Activated CD8-positive, alpha-beta T cell treated with anti-CD3 and anti-CD28 coated beads for 36 hours (primary cell): Measurements from ENCODE around the gene LEAP2. TPM values are rescaled to one million over a fixed set of nuclear protein-coding genes. Genes with fewer than 3 reads are reported as not detected.

Source experiments
- ATAC-seq: fragments of 200-7000 bp; cut with Tn5 transposase; one replicate; pipeline ENCODE4 v1.10.0; 2021; ENCODE audit warnings: mild to moderate bottlenecking, moderate library complexity
- CTCF ChIA-PET: fragments of 350-600 bp; sonication (Branson Sonifier 250); formaldehyde crosslinking; loops from one replicate; lab custom pipeline; 2021; ENCODE audit warnings: antibody characterized with exemption; lab: Charles Lee
- POLR2A ChIA-PET: fragments of 350-600 bp; sonication (Branson Sonifier 250); formaldehyde crosslinking; loops from one replicate; lab custom pipeline; 2021; ENCODE audit warnings: antibody characterized with exemption; lab: Charles Lee
- DNase-seq: peaks from one replicate; pipeline ENCODE4 v3.0.0-alpha.2; 2020
- H3K27ac Mint-ChIP-seq: one replicate; pipeline ENCODE4 v1.8.0; 2021; ENCODE audit warnings: mild to moderate bottlenecking, mixed read lengths
- H3K27me3 Mint-ChIP-seq: one replicate; pipeline ENCODE4 v1.8.0; 2021; ENCODE audit warnings: mixed read lengths
- H3K36me3 Mint-ChIP-seq: one replicate; pipeline ENCODE4 v1.8.0; 2021; ENCODE audit warnings: low read depth, mixed read lengths
- H3K4me1 Mint-ChIP-seq: one replicate; pipeline ENCODE4 v1.8.0; 2021; ENCODE audit warnings: low read depth, mixed read lengths
- H3K4me3 Mint-ChIP-seq: one replicate; pipeline ENCODE4 v1.8.0; 2021; ENCODE audit warnings: mild to moderate bottlenecking, moderate library complexity, mixed read lengths
- H3K9me3 Mint-ChIP-seq: one replicate; pipeline ENCODE4 v1.8.0; 2021; ENCODE audit warnings: mixed read lengths
- intact Hi-C: fragments of 100-400 bp; cut with micrococcal nuclease; formaldehyde crosslinking; loops from one replicate; pipeline ENCODE4 v1.10.0; 2022
- total RNA-seq, 2 experiments: library from RNA; stranded (reverse); gene quantifications; one replicate each; pipeline ENCODE4 v1.2.3, GENCODE V29; 2021
- TF ChIP-seq, protein P1 (sequence below): fragments of 200-600 bp; IDR thresholded peaks from one replicate; pipeline ENCODE4 v1.8.0; 2022; ENCODE audit warnings: antibody characterized with exemption, mild to moderate bottlenecking

LEAP2 gene
- total RNA-seq, 2 experiments from 2014 or later: 3.0 to 3.5 TPM

DNA sequence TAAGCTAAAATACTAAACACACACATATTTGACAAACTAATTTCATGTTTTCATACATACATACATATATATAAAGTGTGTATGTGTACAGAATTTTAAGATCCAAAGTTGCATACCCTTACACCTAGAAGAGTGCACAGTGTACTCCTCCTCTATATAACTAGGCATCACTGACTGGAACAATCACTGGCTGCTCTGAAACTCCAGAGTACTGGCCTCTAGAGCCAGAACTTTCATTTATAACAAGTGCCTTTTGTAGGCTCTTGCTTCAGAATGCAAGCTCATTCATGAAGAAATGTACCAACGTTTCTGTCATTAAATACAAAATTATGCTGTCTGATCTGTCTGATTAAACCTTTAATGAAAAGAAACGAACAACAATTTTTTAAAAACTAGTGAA is 4.0 kb downstream of the LEAP2 start:
- ChIA-PET POLR2A (interaction anchor here (1.1 kb wide), 1 partner anchor 11 kb away, joined by 3 read pairs; no protein-coding TSS in a partner anchor), CTCF (interaction anchor here (0.7 to 1.3 kb wide), 4 partner anchors 9 to 374 kb away, joined by 3 to 5 read pairs (median 4); partner anchors contain the start of gene SHROOM1)
- H3K27me3 Mint-ChIP-seq: no peaks in the 10 kb centered on the region
- no peak overlapping the region for H3K27ac Mint-ChIP-seq
- DNase-seq (no peak), ATAC-seq (no peak)
- TF ChIP-seq, protein P1, sequence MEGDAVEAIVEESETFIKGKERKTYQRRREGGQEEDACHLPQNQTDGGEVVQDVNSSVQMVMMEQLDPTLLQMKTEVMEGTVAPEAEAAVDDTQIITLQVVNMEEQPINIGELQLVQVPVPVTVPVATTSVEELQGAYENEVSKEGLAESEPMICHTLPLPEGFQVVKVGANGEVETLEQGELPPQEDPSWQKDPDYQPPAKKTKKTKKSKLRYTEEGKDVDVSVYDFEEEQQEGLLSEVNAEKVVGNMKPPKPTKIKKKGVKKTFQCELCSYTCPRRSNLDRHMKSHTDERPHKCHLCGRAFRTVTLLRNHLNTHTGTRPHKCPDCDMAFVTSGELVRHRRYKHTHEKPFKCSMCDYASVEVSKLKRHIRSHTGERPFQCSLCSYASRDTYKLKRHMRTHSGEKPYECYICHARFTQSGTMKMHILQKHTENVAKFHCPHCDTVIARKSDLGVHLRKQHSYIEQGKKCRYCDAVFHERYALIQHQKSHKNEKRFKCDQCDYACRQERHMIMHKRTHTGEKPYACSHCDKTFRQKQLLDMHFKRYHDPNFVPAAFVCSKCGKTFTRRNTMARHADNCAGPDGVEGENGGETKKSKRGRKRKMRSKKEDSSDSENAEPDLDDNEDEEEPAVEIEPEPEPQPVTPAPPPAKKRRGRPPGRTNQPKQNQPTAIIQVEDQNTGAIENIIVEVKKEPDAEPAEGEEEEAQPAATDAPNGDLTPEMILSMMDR: no peak
- no peaks in the 10 kb centered on the region for H3K9me3 Mint-ChIP-seq
- peaks cover 4% of the 10 kb centered on the region for H3K36me3 Mint-ChIP-seq
- H3K4me3 Mint-ChIP-seq: no peak overlapping the region
- intact Hi-C loops: no loop called here
- H3K4me1 Mint-ChIP-seq: no peaks in the 10 kb centered on the region

DNA sequence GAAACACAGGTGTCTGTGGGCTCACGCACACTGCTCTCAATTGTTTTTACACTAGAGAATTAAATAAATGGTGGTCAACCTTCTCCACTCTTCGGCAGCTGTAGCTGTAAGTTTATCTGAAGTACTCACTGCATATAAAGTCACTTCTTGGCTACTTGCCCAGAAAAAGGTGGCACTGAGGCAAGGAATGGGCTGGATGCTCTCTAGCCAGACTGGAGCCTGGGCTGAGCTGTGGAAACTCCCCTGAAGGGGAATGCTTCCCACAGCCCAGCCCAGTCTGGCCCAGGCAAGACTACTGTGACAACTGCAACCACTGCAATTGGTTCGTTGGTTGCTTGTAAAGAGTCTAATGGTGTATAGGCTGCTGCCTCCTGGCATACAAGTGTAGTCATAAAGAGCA is 4.5 kb downstream of the LEAP2 start:
- intact Hi-C loops: no loop called here
- ATAC-seq: no peak
- no peaks in the 10 kb centered on the region for H3K9me3 Mint-ChIP-seq
- no peaks in the 10 kb centered on the region for H3K27me3 Mint-ChIP-seq
- no peak for DNase-seq
- ChIA-PET POLR2A (interaction anchor here (1.1 kb wide), 1 partner anchor 11 kb away, joined by 3 read pairs; no protein-coding TSS in a partner anchor), CTCF (interaction anchor here (0.7 to 1.3 kb wide), 4 partner anchors 9 to 374 kb away, joined by 3 to 5 read pairs (median 4); partner anchors contain the start of gene SHROOM1)
- no peak overlapping the region for H3K27ac Mint-ChIP-seq
- H3K4me3 Mint-ChIP-seq: no peak overlapping the region
- no peaks in the 10 kb centered on the region for H3K4me1 Mint-ChIP-seq
- H3K36me3 Mint-ChIP-seq: peaks cover 4% of the 10 kb centered on the region
- TF ChIP-seq, protein P1: no peak

DNA sequence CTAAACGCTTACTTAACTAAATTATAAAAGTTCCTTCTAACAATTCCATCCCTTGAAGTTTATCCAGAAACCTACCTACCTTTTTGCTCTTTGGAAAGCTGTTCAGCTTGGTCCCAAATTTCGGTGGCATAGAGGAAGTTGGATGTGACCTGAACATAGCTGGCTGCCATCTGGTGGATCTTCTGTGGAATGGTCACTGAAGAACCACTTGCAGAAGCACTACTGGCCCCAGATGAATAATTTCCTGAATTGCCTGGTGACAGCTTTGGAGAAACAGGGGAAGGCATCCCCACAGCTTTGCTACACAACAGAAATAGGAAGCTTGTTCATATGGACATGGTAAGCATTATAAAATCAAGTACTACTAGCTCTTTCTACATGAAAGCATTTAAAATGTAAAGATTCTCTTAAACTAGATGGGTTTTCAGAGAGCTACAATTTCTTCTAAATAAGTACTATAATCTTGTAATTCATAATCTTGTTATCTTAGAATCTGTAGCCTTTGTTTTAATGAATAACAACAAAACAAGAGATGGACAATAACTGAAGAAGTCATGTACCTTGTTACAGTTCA is 9.9 kb downstream of the LEAP2 start:
- Mint-ChIP-seq H3K27me3 (no peaks in the 10 kb centered on the region), H3K9me3 (no peaks in the 10 kb centered on the region), H3K4me1 (peaks cover 5% of the 10 kb centered on the region), H3K4me3 (no peak overlapping the region), H3K27ac (no peak overlapping the region), H3K36me3 (peaks cover 9% of the 10 kb centered on the region)
- ChIA-PET POLR2A (interaction anchor here (1.0 to 2.0 kb wide), 3 partner anchors 11 to 16 kb away, joined by 3 to 9 read pairs (median 3); no protein-coding TSS in a partner anchor), CTCF (interaction anchor here (0.7 to 2.6 kb wide), 25 partner anchors 8 to 457 kb away, joined by 3 to 23 read pairs (median 4); partner anchors contain the start of genes GDF9, KIF3A, SHROOM1 and UQCRQ)
- TF ChIP-seq, protein P1: peak; percentile 53
- intact Hi-C loops: no loop called here
- ATAC-seq (peak; percentile 67), DNase-seq (peak; percentile 25)

DNA sequence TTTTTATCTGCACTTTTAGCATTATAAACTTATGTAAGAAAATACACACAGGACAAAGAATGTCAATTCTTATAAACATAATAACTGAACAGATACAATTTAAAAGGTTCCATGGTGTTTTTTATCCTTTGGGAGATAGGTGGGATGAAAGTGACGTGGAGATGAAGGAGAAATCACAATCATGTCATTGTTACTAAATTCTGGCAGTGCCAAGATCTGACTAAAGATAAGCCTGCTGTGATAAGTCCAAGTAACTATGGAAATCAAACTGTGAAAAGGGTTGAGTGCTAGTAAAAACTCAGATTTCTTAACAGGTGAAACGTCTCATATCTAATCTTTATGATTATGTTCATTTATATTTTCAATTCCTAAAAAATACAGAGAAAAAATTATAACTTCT is 11.1 kb downstream of the LEAP2 start:
- TF ChIP-seq, protein P1: no peak
- Mint-ChIP-seq H3K9me3 (no peaks in the 10 kb centered on the region), H3K27me3 (no peaks in the 10 kb centered on the region), H3K27ac (no peak overlapping the region), H3K4me1 (peaks cover 5% of the 10 kb centered on the region), H3K4me3 (no peak overlapping the region), H3K36me3 (peaks cover 12% of the 10 kb centered on the region)
- POLR2A ChIA-PET: interaction anchor here (2.0 kb wide), 1 partner anchor 15 kb away, joined by 9 read pairs; no protein-coding TSS in a partner anchor
- intact Hi-C loops: no loop called here
- ATAC-seq (no peak), DNase-seq (no peak)
- CTCF ChIA-PET: interaction anchor here (1.1 to 2.5 kb wide), 4 partner anchors 10 to 65 kb away, joined by 3 to 10 read pairs (median 8); partner anchors contain the start of gene SHROOM1
